Ovary (tissue), 9 donors: ENCODE results near the gene ERG. TPM values are rescaled to one million over a fixed set of nuclear protein-coding genes. Genes with fewer than 3 reads are reported as not detected.

Source experiments
- DNase-seq, 5 donors: peaks; one replicate each; pipeline ENCODE4 v3.0.0-alpha.2; 2019 to 2020
- H3K27ac ChIP-seq, 2 donors: fragments of 200-600 bp; one replicate each; pipeline versions ENCODE4 v1.5.1 to v1.8.0; 2019 to 2022
- H3K27me3 ChIP-seq: fragments of 200-600 bp; one replicate; pipeline ENCODE4 v1.8.0; 2022
- H3K36me3 ChIP-seq: fragments of 200-600 bp; sonication (generic); one replicate; pipeline ENCODE4 v1.5.1; 2019
- H3K4me1 ChIP-seq: one replicate; pipeline ENCODE4 v1.8.1; 2013; ENCODE audit warnings: mild to moderate bottlenecking, moderate library complexity; ENCODE audit not compliant: insufficient read depth
- H3K4me3 ChIP-seq: fragments of 200-600 bp; sonication (generic); one replicate; pipeline ENCODE4 v1.5.1; 2017
- H3K9me3 ChIP-seq, 2 donors: fragments of 200-600 bp in 1 of 2; sonication (generic) in 1 of 2; one replicate each; pipeline versions ENCODE4 v1.5.1 to v1.8.1; 2013 to 2019; ENCODE audit warnings: mild to moderate bottlenecking in 1 of 2, moderate library complexity in 1 of 2
- CTCF ChIP-seq, 3 donors: fragments of 450-650 bp in 2 of 3; fragments of 200-600 bp in 1 of 3; IDR thresholded peaks; one replicate each; pipeline versions ENCODE4 v1.5.1 to v1.8.0; 2016 to 2022; ENCODE audit warnings: antibody characterized with exemption in 3 of 3, mild to moderate bottlenecking in 1 of 3
- EP300 ChIP-seq: sonication (generic); formaldehyde crosslinking; IDR thresholded peaks from one replicate; pipeline ENCODE4 v1.6.1; 2017; ENCODE audit warnings: antibody characterized with exemption
- POLR2A ChIP-seq: fragments of 450-650 bp; IDR thresholded peaks from one replicate; pipeline ENCODE4 v1.6.1; 2017; ENCODE audit warnings: antibody characterized with exemption, mild to moderate bottlenecking, moderate library complexity
- WGBS, 3 donors: extraction: QIAGEN DNeasy Blood & Tissue Kit in 1 of 3; methylation state at CpG; one replicate each; pipeline versions ENCODE4 v1.1.5 to v1.1.7; 2013 to 2017; 5-methylcytosine and 5-hydroxymethylcytosine counted together
- intact Hi-C, 4 donors: fragments of 100-400 bp; cut with DNase I; formaldehyde crosslinking; loops; one replicate each; pipeline versions ENCODE4 v1.11.0 to v1.15.1; 2022 to 2023
- polyA plus RNA-seq, 2 donors: library from polyadenylated mRNA; stranded (reverse); fragments of 200-250 nt in 1 of 2; fragments of 350-450 nt in 1 of 2; fragmentation: Illumina TruSeq in 1 of 2; extraction: RNeasy Lipid Tissue Mini Kit (QIAGEN cat#74804) in 1 of 2; gene quantifications; one replicate each; pipeline ENCODE4 v1.2.3, GENCODE V29; 2013 to 2014
- total RNA-seq, 7 donors: library from RNA; depleted of rRNA in 2 of 7; stranded (reverse); fragments of >200 nt in 2 of 7; fragmentation: NEBNext Ultra II Directional in 3 of 7; extraction: Animal tissue kit (Norgen Biotek cat#: 25700) in 3 of 7; gene quantifications; one replicate each; pipeline versions ENCODE4 v1.1.0 to v1.2.4, GENCODE V29; 2016 to 2023
- donor health status: DM: no; HTN: no; CAD: no; lungs with moderate emphysema.
- donor health status: DM: no; HTN: no; CAD: no.
- donor health status: Bipolar disorder and iron deficiency.
- donor health status: DM: yes; HTN: yes; CAD: no.
- donor health status: DM: no; HTN: no; CAD: no.
- donor health status: DM: yes; HTN: yes; CAD: no.

The ERG gene
- total and polyA plus RNA-seq, 9 donors = 3.8 to 23.1 (median 9.5) TPM

DNA sequence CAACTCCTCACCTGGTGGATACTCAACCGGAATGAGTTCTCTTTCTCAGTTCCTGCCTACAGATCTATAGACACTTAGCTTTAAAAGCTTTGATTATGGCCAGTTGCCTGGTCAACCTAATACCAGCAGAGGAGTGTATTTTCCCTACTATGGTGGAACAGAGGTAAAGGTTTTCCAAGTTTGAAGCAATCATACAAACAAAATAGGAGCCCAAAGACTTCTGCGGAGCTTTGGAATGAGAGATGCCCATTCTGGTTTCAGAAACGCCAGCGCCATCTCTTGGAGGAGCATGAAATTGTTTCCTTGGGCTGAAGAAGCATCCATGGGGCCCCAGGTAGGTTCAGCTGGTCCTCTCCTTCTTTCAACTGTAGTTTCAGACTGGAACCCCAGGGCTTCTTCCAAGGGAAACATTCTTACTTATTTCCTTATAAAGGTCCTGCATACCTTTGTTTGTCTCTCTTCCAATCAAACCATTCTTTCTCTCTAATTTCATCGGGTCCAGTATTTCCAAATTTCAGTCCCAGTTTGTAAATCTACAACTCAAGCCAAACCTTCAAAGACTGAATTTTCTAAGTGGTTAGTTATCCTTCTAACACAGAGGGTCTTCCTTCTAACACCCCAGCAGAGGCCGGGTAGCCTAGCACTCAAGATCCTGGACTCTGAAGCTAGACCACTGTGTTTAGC, 145.6 kb downstream of the ERG start:
- H3K4me1 ChIP-seq = no peaks in the 10 kb centered on the region
- peak in 2 of 5 donors; percentile 48 to 52 for DNase-seq
- no peaks in the 10 kb centered on the region for H3K36me3 ChIP-seq
- no peaks in the 10 kb centered on the region for H3K27me3 ChIP-seq
- peak in 2 of 3 donors; percentile 28 to 34 for TF ChIP-seq CTCF (IDR thresholded peaks at IDR 0.05)
- no peak for TF ChIP-seq POLR2A
- no peaks in the 10 kb centered on the region for H3K9me3 ChIP-seq
- no peak overlapping the region for H3K27ac ChIP-seq
- intact Hi-C loops = loop anchor here (5.0 to 10.0 kb wide), 5 partner anchors 125 to 678 kb away; no protein-coding TSS in a partner anchor
- 48 to 56% (median 56%) methylated on average over 6 of the region's 6 CpGs for WGBS, 3 donors
- no peak overlapping the region for H3K4me3 ChIP-seq

- 54 to 67% (median 66%) methylated on average over 10 of the region's 10 CpGs for WGBS, 3 donors
- H3K9me3 ChIP-seq = no peaks in the 10 kb centered on the region
- H3K27me3 ChIP-seq = no peaks in the 10 kb centered on the region
- intact Hi-C loops = loop anchor here (5.0 to 10.0 kb wide), 5 partner anchors 125 to 677 kb away; no protein-coding TSS in a partner anchor
- H3K36me3 ChIP-seq = no peaks in the 10 kb centered on the region
- no peak overlapping the region for H3K4me3 ChIP-seq
- H3K4me1 ChIP-seq = no peaks in the 10 kb centered on the region
- no peak for DNase-seq
- no peak overlapping the region for H3K27ac ChIP-seq
- TF ChIP-seq CTCF (IDR thresholded peaks at IDR 0.05) = no peak
- TF ChIP-seq POLR2A = no peak
- TF ChIP-seq EP300 = no peak
Measured at GRCh38 chr21:38351961-38352521, 146.2 kb downstream of the ERG start.

DNA sequence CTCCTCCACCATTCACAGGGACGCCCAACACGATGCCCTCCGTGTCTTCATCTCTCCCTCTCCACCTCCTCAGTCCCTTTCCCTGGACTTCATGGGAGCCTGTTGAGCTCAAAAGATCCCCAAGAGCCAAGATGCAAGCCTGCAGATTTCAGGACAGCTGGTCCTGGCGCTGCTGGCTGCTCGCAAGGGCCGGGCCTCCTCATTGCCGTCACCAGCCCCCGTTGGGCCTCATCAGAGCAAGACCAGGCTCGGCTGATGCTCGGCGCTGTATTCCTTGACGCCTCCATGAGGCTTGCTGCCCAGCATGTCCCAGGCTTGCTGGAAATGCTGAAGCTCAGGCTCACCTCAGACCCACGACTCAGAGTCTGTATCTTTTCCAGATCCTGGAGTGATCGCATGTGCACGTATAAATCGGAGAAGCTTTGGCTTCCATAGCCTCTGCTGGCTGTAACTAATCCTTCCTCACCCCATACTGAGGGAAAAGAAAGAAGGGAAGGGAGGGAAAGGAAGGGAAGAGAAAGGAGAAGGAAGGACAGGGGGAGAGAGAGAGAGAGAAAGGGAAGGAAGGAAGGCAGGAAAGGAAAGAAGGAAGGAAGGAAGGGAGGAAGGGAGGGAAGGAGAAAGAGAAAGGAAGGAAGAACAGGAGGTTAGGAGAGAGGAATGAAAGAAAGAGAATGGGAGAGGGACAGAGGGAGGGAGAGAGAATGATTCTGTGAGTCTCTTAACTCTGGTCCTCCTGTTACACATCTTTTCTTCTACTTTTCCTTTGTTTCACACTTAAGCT, 146.9 kb downstream of the ERG start:
- intact Hi-C loops = loop anchor here (5.0 to 10.0 kb wide), 5 partner anchors 124 to 677 kb away; no protein-coding TSS in a partner anchor
- Histone ChIP-seq H3K4me3 (no peak overlapping the region), H3K27me3 (no peaks in the 10 kb centered on the region), H3K27ac (no peak overlapping the region), H3K9me3 (no peaks in the 10 kb centered on the region), H3K4me1 (no peaks in the 10 kb centered on the region), H3K36me3 (no peaks in the 10 kb centered on the region)
- DNase-seq = no peak
- TF ChIP-seq POLR2A (no peak), CTCF (IDR thresholded peaks at IDR 0.05) (no peak), EP300 (no peak)
- WGBS, 3 donors = 81 to 92% (median 91%) methylated on average over 16 of the region's 16 CpGs

DNA sequence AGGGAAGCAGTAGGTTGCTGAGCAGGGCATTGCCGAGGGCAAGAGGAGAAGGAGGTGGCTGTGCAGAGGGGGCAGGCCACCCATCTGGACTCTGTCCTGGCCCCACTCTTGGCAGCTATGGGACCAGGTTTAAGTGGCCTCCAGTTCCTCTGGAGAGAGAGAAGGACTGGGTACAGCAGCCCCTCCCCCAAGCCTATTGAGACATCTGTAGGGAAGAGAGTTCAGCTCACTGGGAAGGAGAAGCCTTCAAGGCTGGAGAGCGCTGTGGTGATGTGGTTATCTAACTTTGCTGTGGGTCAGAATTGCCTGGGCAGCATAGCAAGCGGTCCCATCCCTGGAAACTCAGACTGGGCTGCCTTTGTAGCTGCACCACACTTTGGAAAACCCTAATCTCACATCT, 147.6 kb downstream of the ERG start:
- no peaks in the 10 kb centered on the region for H3K27me3 ChIP-seq
- H3K9me3 ChIP-seq = no peaks in the 10 kb centered on the region
- H3K4me1 ChIP-seq = no peaks in the 10 kb centered on the region
- intact Hi-C loops = loop anchor here (5.0 to 10.0 kb wide), 5 partner anchors 123 to 676 kb away; no protein-coding TSS in a partner anchor
- no peaks in the 10 kb centered on the region for H3K36me3 ChIP-seq
- WGBS, 3 donors = 89 to 96% (median 89%) methylated on average over 3 of the region's 3 CpGs
- H3K27ac ChIP-seq = no peak overlapping the region
- DNase-seq = no peak
- H3K4me3 ChIP-seq = no peak overlapping the region
- no peak for TF ChIP-seq EP300
- TF ChIP-seq POLR2A = no peak
- TF ChIP-seq CTCF (IDR thresholded peaks at IDR 0.05) = no peak
